ENCODE data around the gene FYN. TPM values are rescaled to one million over a fixed set of nuclear protein-coding genes. Genes with fewer than 3 reads are reported as not detected.

The FYN gene
- total and polyA plus RNA-seq, 2 of the 13 experiments (the other 11 are each of a cell fraction or from before 2014, with no cell fraction given) = 15.5 to 24.6 TPM

DNA sequence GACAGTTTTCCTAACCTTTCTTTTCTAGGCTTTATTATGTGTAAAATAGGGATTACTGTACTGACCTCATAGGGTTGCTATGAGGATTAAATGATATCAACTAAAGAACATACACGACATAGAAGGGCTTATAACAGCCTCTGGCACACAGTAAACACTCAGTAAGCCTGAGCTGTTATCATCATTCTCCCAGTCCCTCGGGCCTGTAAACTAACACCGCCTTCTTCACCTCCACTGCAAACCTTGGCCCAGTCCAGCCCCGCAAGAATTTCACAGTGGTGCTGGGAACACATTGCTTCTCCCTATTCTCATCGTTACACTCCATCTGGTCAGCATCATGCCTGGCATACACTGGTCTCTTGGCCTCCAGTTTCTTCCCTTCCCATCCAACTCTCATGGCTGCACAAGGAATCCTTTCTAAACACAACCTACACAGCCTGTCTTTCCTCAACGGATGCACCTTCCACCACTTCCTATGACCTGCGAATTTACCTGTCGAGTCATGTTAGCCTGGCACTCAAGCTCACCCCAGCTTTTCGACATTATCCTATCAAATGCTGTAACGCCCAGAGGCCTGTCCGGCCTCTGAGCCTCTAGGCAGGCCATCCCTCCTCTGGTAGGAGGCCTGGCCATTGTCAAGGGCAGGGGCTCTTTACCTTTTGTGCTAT, 92.1 kb downstream of the FYN start:
- no peak overlapping the region for H3K4me2 ChIP-seq (ENCODE audit: low read depth, low read length)
- H3K4me1 ChIP-seq (ENCODE audit: insufficient read depth, low read length) = no peaks in the 10 kb centered on the region; the same call in 1 of the 2 replicates
- TF ChIP-seq FOXK1 (CRISPR knock-in tag; IDR thresholded peaks at IDR 0.05; ENCODE audit: borderline replicate concordance, low read depth) = no peak
- TF ChIP-seq PHF21A (CRISPR knock-in tag; IDR thresholded peaks at IDR 0.05) = no peak
- no peak for TF ChIP-seq ZNF816 (CRISPR knock-in tag; IDR thresholded peaks at IDR 0.05; ENCODE audit: borderline replicate concordance)
- ChIA-PET POLR2A (no interaction called here), CTCF (ENCODE audit: low intra/inter-chr PET ratio, low total read pairs) (no interaction called here)
- H3K36me3 ChIP-seq (replicated peaks in 1 of 2; ENCODE audit: control insufficient read depth in 1 of 2, insufficient read depth in 2 of 2, low read length in 2 of 2) = no peaks in the 10 kb centered on the region; a peak in 1 of 5 replicates
- H3K27me3 ChIP-seq (ENCODE audit: control insufficient read depth in 1 of 2, insufficient read depth in 2 of 2, low read length in 2 of 2) = no peaks in the 10 kb centered on the region
- no peaks in the 10 kb centered on the region for H4K20me1 ChIP-seq (ENCODE audit: insufficient read depth, low read length)
- intact Hi-C loops (cut with micrococcal nuclease; ENCODE audit: unreplicated experiment) = no loop called here
- WGBS (ENCODE audit: low lambda C conversion rate) = 80% methylated on average over 11 of the region's 11 CpGs
- no peak overlapping the region for H3K9ac ChIP-seq (ENCODE audit: insufficient read depth, low read depth, low read length)
- H3K79me2 ChIP-seq (ENCODE audit: insufficient read depth, low read length) = no peaks in the 10 kb centered on the region
- H2AFZ ChIP-seq (ENCODE audit: low read length) = no peak overlapping the region
- H3K4me3 ChIP-seq (replicated peaks in 1 of 3; ENCODE audit: insufficient read depth in 1 of 3, low read depth in 2 of 3, low read length in 3 of 3) = no peak overlapping the region
- FAIRE-seq (no peak), DNase-seq (ENCODE audit: low spot score) (no peak), ATAC-seq (no peak)
- no TSS peak for BruUV-seq (replicated peaks)
- no peak overlapping the region for H3K27ac ChIP-seq (ENCODE audit: extremely low read length, insufficient read depth, low read length)
- H3K9me3 ChIP-seq (ENCODE audit: low read length) = no peaks in the 10 kb centered on the region
- in situ Hi-C loops (cut with HindIII; ENCODE audit: extremely low pct_ligation_motif_present, low pct_unique_long_range_greater_than_20kb) = no loop called here

DNA sequence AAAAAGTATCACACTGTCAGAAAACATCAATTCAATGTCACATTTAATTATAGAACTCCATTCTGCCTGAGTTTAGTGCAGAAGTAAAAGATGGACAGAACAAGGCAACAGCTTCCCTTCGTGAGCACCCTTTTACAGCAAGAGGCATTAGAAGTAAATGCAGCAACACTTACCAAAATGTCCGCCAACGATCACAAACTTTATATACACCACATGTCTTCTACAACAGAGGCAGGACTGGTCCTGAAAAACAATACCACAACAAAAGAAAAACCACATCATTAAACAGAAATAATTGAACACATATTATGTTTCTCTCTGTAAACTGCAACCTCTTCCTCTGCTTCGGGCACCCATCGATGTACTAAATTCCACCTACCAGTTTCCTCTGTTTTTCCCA, 92.9 kb downstream of the FYN start:
- no peaks in the 10 kb centered on the region; a peak in 1 of 5 replicates for H3K36me3 ChIP-seq (replicated peaks in 1 of 2; ENCODE audit: control insufficient read depth in 1 of 2, insufficient read depth in 2 of 2, low read length in 2 of 2)
- H3K27ac ChIP-seq (ENCODE audit: extremely low read length, insufficient read depth, low read length) = no peak overlapping the region
- BruUV-seq (replicated peaks) = no TSS peak
- H3K9me3 ChIP-seq (ENCODE audit: low read length) = no peaks in the 10 kb centered on the region
- no peaks in the 10 kb centered on the region; the same call in 1 of the 2 replicates for H3K4me1 ChIP-seq (ENCODE audit: insufficient read depth, low read length)
- no peaks in the 10 kb centered on the region for H3K79me2 ChIP-seq (ENCODE audit: insufficient read depth, low read length)
- no peak overlapping the region for H3K4me3 ChIP-seq (replicated peaks in 1 of 3; ENCODE audit: insufficient read depth in 1 of 3, low read depth in 2 of 3, low read length in 3 of 3)
- no peak overlapping the region for H3K9ac ChIP-seq (ENCODE audit: insufficient read depth, low read depth, low read length)
- ChIA-PET CTCF (ENCODE audit: low intra/inter-chr PET ratio, low total read pairs) (no interaction called here), POLR2A (no interaction called here)
- H2AFZ ChIP-seq (ENCODE audit: low read length) = no peak overlapping the region
- intact Hi-C loops (cut with micrococcal nuclease; ENCODE audit: unreplicated experiment) (no loop called here), in situ Hi-C loops (cut with HindIII; ENCODE audit: extremely low pct_ligation_motif_present, low pct_unique_long_range_greater_than_20kb) (no loop called here)
- WGBS (ENCODE audit: low lambda C conversion rate) = 86% methylated on average over 5 of the region's 5 CpGs
- no peaks in the 10 kb centered on the region for H4K20me1 ChIP-seq (ENCODE audit: insufficient read depth, low read length)
- no peaks in the 10 kb centered on the region for H3K27me3 ChIP-seq (ENCODE audit: control insufficient read depth in 1 of 2, insufficient read depth in 2 of 2, low read length in 2 of 2)
- no peak for ATAC-seq
- no peak overlapping the region for H3K4me2 ChIP-seq (ENCODE audit: low read depth, low read length)
- no peak for DNase-seq (ENCODE audit: low spot score)
- FAIRE-seq = no peak
- no peak for TF ChIP-seq ZNF510 (CRISPR knock-in tag; IDR thresholded peaks at IDR 0.05; ENCODE audit: low read depth)
- no peak for TF ChIP-seq PAF1 (CRISPR knock-in tag; IDR thresholded peaks at IDR 0.05)
- no peak for TF ChIP-seq EHMT2 (IDR thresholded peaks at IDR 0.05; ENCODE audit: borderline replicate concordance, low read depth, low read length)
- TF ChIP-seq, protein P1, sequence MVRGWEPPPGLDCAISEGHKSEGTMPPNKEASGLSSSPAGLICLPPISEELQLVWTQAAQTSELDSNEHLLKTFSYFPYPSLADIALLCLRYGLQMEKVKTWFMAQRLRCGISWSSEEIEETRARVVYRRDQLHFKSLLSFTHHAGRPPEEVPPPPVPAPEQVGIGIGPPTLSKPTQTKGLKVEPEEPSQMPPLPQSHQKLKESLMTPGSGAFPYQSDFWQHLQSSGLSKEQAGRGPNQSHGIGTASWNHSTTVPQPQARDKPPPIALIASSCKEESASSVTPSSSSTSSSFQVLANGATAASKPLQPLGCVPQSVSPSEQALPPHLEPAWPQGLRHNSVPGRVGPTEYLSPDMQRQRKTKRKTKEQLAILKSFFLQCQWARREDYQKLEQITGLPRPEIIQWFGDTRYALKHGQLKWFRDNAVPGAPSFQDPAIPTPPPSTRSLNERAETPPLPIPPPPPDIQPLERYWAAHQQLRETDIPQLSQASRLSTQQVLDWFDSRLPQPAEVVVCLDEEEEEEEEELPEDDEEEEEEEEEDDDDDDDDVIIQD (CRISPR knock-in tag; IDR thresholded peaks at IDR 0.05; ENCODE audit: low read depth) = no peak
- no peak for TF ChIP-seq KLF13 (CRISPR knock-in tag; IDR thresholded peaks at IDR 0.05)
- TF ChIP-seq ZNF282 (IDR thresholded peaks at IDR 0.05; ENCODE audit: partially characterized antibody) = no peak
- no peak for TF ChIP-seq ZSCAN25 (CRISPR knock-in tag; IDR thresholded peaks at IDR 0.05)
- no peak for TF ChIP-seq ZFP90 (CRISPR knock-in tag; IDR thresholded peaks at IDR 0.05; ENCODE audit: borderline replicate concordance)
- TF ChIP-seq RBFOX2 (IDR thresholded peaks at IDR 0.05; ENCODE audit: low read depth, low read length) = no peak
- TF ChIP-seq RFX1 (IDR thresholded peaks at IDR 0.05) = no peak
- TF ChIP-seq, protein P2, sequence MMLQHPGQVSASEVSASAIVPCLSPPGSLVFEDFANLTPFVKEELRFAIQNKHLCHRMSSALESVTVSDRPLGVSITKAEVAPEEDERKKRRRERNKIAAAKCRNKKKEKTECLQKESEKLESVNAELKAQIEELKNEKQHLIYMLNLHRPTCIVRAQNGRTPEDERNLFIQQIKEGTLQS (CRISPR knock-in tag; IDR thresholded peaks at IDR 0.05) = no peak
- TF ChIP-seq RBAK (CRISPR knock-in tag; IDR thresholded peaks at IDR 0.05) = no peak
- no peak for TF ChIP-seq U2AF1 (optimal IDR thresholded peaks at IDR 0.05; ENCODE audit: low read depth, low read length)
- TF ChIP-seq HDAC6 (IDR thresholded peaks at IDR 0.05; ENCODE audit: low read depth, low read length) = no peak
- TF ChIP-seq RBM22 (optimal IDR thresholded peaks at IDR 0.05; ENCODE audit: low read length) = no peak
- TF ChIP-seq HNRNPL (IDR thresholded peaks at IDR 0.05; ENCODE audit: low read depth, low read length) = no peak
- TF ChIP-seq NFATC3 (CRISPR knock-in tag; IDR thresholded peaks at IDR 0.05) = no peak

Measured in HepG2 (cell line).